ENCODE measurements around the gene CCDC136.

- no peak for TF ChIP-seq POLR2A (IDR thresholded peaks at IDR 0.05; ENCODE audit: low read depth)
- TF ChIP-seq CTCF (IDR thresholded peaks at IDR 0.05) = no peak
- no peak for TF ChIP-seq EP300 (IDR thresholded peaks at IDR 0.05)
- TF ChIP-seq POLR2AphosphoS5 (IDR thresholded peaks at IDR 0.05) = no peak
Measured at GRCh38 chr7:128846781-128847444, 55.1 kb downstream of the CCDC136 start.

All from esophagus muscularis mucosa (tissue), 4 donors.